Measurements from ENCODE around the gene ZNF385D.

DNA sequence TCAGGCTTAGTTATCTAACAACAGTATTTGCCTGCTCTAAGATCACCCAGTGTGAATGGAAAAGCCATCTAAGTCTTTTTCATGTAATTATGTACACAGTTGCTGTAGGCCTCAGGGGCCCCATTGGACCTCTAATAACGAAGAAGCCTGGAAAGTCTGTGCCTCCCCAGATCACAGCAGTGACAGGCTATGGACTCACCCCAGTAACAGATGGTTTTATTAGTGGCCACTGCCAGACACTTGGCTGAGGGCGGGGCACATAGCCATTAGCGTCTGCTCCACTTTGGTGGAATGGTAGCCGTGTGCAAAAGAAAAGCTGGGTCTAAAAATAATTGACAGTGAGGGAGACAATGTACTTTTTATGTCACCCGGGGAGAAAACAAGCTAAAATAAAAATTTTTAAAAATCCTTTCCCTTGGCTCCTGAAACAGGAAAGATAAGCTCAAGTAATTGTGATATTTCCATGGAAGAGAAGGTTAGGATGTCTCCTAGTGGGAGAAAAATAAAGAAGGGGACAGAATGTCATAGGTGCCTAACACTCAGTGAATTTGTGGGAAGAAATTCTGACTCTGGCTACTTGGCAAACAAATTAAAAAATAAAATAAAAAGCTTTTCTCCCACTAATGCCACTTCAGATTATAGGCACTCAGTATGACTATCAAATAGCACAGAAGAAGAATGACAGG is 44.3 kb upstream of the ZNF385D start:
- TF ChIP-seq, protein P1, sequence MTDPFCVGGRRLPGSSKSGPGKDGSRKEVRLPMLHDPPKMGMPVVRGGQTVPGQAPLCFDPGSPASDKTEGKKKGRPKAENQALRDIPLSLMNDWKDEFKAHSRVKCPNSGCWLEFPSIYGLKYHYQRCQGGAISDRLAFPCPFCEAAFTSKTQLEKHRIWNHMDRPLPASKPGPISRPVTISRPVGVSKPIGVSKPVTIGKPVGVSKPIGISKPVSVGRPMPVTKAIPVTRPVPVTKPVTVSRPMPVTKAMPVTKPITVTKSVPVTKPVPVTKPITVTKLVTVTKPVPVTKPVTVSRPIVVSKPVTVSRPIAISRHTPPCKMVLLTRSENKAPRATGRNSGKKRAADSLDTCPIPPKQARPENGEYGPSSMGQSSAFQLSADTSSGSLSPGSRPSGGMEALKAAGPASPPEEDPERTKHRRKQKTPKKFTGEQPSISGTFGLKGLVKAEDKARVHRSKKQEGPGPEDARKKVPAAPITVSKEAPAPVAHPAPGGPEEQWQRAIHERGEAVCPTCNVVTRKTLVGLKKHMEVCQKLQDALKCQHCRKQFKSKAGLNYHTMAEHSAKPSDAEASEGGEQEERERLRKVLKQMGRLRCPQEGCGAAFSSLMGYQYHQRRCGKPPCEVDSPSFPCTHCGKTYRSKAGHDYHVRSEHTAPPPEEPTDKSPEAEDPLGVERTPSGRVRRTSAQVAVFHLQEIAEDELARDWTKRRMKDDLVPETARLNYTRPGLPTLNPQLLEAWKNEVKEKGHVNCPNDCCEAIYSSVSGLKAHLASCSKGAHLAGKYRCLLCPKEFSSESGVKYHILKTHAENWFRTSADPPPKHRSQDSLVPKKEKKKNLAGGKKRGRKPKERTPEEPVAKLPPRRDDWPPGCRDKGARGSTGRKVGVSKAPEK (CRISPR knock-in tag; IDR thresholded peaks at IDR 0.05; ENCODE audit: borderline replicate concordance): no peak
- TF ChIP-seq MAFF (IDR thresholded peaks at IDR 0.05; ENCODE audit: low read depth, low read length): no peak
- no peak for TF ChIP-seq ZNF761 (CRISPR knock-in tag; conservative IDR thresholded peaks at IDR 0.05)
- TF ChIP-seq HOXA5 (CRISPR knock-in tag; IDR thresholded peaks at IDR 0.05): no peak
- TF ChIP-seq ZNF121 (CRISPR knock-in tag; IDR thresholded peaks at IDR 0.05): no peak
- TF ChIP-seq REPIN1 (CRISPR knock-in tag; IDR thresholded peaks at IDR 0.05; ENCODE audit: borderline replicate concordance, low read depth): no peak
- TF ChIP-seq BRD4 (CRISPR knock-in tag; IDR thresholded peaks at IDR 0.05): no peak
- TF ChIP-seq ZNF468 (CRISPR knock-in tag; IDR thresholded peaks at IDR 0.05): no peak
- no peak for TF ChIP-seq TOE1 (CRISPR knock-in tag; IDR thresholded peaks at IDR 0.05)
- TF ChIP-seq, protein P2, sequence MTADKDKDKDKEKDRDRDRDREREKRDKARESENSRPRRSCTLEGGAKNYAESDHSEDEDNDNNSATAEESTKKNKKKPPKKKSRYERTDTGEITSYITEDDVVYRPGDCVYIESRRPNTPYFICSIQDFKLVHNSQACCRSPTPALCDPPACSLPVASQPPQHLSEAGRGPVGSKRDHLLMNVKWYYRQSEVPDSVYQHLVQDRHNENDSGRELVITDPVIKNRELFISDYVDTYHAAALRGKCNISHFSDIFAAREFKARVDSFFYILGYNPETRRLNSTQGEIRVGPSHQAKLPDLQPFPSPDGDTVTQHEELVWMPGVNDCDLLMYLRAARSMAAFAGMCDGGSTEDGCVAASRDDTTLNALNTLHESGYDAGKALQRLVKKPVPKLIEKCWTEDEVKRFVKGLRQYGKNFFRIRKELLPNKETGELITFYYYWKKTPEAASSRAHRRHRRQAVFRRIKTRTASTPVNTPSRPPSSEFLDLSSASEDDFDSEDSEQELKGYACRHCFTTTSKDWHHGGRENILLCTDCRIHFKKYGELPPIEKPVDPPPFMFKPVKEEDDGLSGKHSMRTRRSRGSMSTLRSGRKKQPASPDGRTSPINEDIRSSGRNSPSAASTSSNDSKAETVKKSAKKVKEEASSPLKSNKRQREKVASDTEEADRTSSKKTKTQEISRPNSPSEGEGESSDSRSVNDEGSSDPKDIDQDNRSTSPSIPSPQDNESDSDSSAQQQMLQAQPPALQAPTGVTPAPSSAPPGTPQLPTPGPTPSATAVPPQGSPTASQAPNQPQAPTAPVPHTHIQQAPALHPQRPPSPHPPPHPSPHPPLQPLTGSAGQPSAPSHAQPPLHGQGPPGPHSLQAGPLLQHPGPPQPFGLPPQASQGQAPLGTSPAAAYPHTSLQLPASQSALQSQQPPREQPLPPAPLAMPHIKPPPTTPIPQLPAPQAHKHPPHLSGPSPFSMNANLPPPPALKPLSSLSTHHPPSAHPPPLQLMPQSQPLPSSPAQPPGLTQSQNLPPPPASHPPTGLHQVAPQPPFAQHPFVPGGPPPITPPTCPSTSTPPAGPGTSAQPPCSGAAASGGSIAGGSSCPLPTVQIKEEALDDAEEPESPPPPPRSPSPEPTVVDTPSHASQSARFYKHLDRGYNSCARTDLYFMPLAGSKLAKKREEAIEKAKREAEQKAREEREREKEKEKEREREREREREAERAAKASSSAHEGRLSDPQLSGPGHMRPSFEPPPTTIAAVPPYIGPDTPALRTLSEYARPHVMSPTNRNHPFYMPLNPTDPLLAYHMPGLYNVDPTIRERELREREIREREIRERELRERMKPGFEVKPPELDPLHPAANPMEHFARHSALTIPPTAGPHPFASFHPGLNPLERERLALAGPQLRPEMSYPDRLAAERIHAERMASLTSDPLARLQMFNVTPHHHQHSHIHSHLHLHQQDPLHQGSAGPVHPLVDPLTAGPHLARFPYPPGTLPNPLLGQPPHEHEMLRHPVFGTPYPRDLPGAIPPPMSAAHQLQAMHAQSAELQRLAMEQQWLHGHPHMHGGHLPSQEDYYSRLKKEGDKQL (CRISPR knock-in tag; IDR thresholded peaks at IDR 0.05; ENCODE audit: low read depth): no peak

Measured in HepG2 (cell line).